GM18861 (cell line): ENCODE data around the gene SLC37A4.

Experiments
- ATAC-seq: cut with Tn5 transposase; IDR thresholded peaks from one replicate; pipeline ENCODE4 v1.9.1; 2021; ENCODE audit not compliant: unreplicated experiment

The SLC37A4 gene

GRCh38 chr11:118979434-118979833, 51.2 kb downstream of the SLC37A4 start:
- ATAC-seq = no peak

- no peak for ATAC-seq
Observed at GRCh38 chr11:118975771-118976709, 54.6 kb downstream of the SLC37A4 start.
